Left ventricle myocardium inferior (tissue), 1 donor: ENCODE data around the gene AXIN1. TPM values are rescaled to one million over a fixed set of nuclear protein-coding genes. Genes with fewer than 3 reads are reported as not detected.

Experiments
- DNase-seq: peaks from one replicate; pipeline ENCODE4 v3.0.0-alpha.2; 2020
- H3K27ac ChIP-seq: fragments of 200-600 bp; replicated peaks from 2 replicates; pipeline ENCODE4 v1.8.0; 2021
- H3K27me3 ChIP-seq: fragments of 200-600 bp; 2 replicates; pipeline ENCODE4 v1.8.0; 2021; ENCODE audit warnings: low read depth
- H3K36me3 ChIP-seq: fragments of 200-600 bp; 2 replicates; pipeline ENCODE4 v1.8.0; 2021
- H3K4me1 ChIP-seq: fragments of 200-600 bp; 2 replicates; pipeline ENCODE4 v1.8.0; 2021
- H3K4me3 ChIP-seq: fragments of 200-600 bp; 2 replicates; pipeline ENCODE4 v1.8.0; 2021; ENCODE audit warnings: mild to moderate bottlenecking, moderate library complexity
- H3K9me3 ChIP-seq: fragments of 200-600 bp; replicated peaks from 2 replicates; pipeline ENCODE4 v1.8.0; 2021
- CTCF ChIP-seq: fragments of 200-600 bp; IDR thresholded peaks from 2 replicates; pipeline ENCODE4 v1.8.0; 2021; ENCODE audit warnings: antibody characterized with exemption, mild to moderate bottlenecking, borderline replicate concordance
- intact Hi-C: fragments of 100-400 bp; cut with micrococcal nuclease; formaldehyde crosslinking; loops from one replicate; pipeline ENCODE4 v1.11.0; 2022
- total RNA-seq: library from RNA; stranded (reverse); fragmentation: NEBNext Ultra II Directional; extraction: Animal tissue kit (Norgen Biotek cat#: 25700); gene quantifications from one replicate; pipeline ENCODE4 v1.2.1, GENCODE V29; 2021
- donor health status: DM: no; HTN: yes; CAD: no; lungs with severe emphysema.

Gene AXIN1
- total RNA-seq, 1 donor from 2014 or later, result 12.2 TPM

DNA sequence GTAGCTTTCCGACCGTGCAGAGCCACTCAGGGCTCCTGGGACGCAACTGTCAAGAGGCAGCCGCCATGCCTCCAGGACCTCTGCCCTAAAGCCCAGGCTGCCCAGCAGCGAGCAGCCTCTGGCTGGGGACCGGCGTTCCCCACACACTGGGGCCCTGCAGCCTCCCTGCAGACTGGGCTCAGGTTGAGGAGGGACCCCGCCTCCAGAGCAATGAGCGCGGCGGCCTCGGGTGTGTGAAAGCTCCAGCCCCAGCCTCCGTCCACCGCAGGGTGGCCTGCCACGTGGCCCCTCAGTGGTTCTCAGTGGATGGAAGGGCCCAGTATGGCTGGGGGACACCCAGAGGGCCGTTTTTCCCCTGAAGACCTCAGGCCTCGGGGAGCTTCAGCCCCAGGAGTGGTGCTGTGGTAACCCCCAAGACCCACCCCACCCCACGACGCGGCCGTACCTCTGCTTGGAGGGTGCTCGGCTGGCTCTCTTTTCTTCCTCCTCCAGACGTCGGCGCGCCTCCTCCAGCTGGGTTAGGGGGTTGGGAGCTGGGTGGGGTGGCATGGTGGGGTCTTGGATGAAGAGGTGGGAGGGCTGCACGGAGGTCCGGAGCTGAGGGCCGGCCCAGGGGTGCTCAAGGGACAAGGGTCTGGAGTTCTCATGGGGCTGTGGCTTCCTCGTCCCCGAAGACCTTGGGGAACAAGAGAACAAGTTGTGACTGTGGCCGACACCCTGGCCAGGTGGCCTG is 59.3 kb downstream of the AXIN1 start:
- H3K4me3 ChIP-seq, result no peak overlapping the region
- no peaks in the 10 kb centered on the region for H3K9me3 ChIP-seq
- no peak for DNase-seq
- H3K27ac ChIP-seq, result no peak overlapping the region
- no peaks in the 10 kb centered on the region for H3K27me3 ChIP-seq
- TF ChIP-seq CTCF, result no peak
- H3K4me1 ChIP-seq, result no peaks in the 10 kb centered on the region
- intact Hi-C loops, result no loop called here
- H3K36me3 ChIP-seq, result peaks cover 72% of the 10 kb centered on the region

GRCh38 chr16:291539-291938 is 61.0 kb downstream of the AXIN1 start:
- H3K27ac ChIP-seq, result no peak overlapping the region
- no peak for TF ChIP-seq CTCF
- H3K9me3 ChIP-seq, result no peaks in the 10 kb centered on the region
- no peak overlapping the region for H3K4me3 ChIP-seq
- intact Hi-C loops, result no loop called here
- no peaks in the 10 kb centered on the region for H3K27me3 ChIP-seq
- H3K36me3 ChIP-seq, result peaks cover 68% of the 10 kb centered on the region
- no peaks in the 10 kb centered on the region for H3K4me1 ChIP-seq
- DNase-seq, result no peak

DNA sequence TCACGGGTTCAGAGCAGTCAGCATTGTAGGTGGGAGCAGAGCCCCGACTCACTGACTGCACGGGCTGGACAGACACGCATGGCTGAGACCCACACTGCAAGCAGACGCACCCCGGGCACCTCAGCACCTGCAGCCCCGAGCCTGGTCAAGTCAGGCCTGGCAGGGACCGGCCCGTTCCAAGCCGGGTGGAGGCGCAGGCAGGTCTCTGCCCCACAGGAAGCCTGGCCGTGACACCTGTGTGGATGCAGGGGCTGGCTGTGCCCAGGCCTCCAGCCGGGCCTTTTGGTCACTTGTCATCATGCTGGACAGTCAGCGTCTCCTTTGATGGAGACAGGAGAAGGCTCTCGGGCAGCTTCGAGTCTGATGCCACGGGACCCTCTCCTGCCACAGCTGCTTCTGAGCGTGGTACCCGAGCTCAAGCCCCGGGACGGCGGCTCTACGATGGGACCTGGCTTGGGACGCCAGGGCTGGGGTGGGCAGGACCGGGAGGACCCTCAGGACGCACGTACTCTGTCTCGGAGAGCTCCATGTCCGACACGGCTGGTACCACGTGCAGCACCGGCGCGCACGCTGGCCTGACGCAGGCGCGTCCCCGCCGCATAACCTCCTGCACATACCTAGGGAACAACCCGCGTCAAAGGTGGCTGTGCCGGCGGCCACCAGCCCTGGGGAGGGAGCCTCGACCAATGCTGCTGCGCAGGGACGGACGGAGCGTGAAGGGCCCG is 61.7 kb downstream of the AXIN1 start:
- no peak for DNase-seq
- peaks cover 67% of the 10 kb centered on the region for H3K36me3 ChIP-seq
- no peak for TF ChIP-seq CTCF
- H3K4me1 ChIP-seq, result no peaks in the 10 kb centered on the region
- intact Hi-C loops, result no loop called here
- H3K27ac ChIP-seq, result no peak overlapping the region
- H3K9me3 ChIP-seq, result no peaks in the 10 kb centered on the region
- no peak overlapping the region for H3K4me3 ChIP-seq
- H3K27me3 ChIP-seq, result no peaks in the 10 kb centered on the region

- H3K9me3 ChIP-seq, result no peaks in the 10 kb centered on the region
- intact Hi-C loops, result no loop called here
- no peak for DNase-seq
- peaks cover 67% of the 10 kb centered on the region for H3K36me3 ChIP-seq
- no peak for TF ChIP-seq CTCF
- H3K4me3 ChIP-seq, result no peak overlapping the region
- no peaks in the 10 kb centered on the region for H3K27me3 ChIP-seq
- no peak overlapping the region for H3K27ac ChIP-seq
- no peaks in the 10 kb centered on the region for H3K4me1 ChIP-seq
Measured at GRCh38 chr16:290015-290680, 62.4 kb downstream of the AXIN1 start.

DNA sequence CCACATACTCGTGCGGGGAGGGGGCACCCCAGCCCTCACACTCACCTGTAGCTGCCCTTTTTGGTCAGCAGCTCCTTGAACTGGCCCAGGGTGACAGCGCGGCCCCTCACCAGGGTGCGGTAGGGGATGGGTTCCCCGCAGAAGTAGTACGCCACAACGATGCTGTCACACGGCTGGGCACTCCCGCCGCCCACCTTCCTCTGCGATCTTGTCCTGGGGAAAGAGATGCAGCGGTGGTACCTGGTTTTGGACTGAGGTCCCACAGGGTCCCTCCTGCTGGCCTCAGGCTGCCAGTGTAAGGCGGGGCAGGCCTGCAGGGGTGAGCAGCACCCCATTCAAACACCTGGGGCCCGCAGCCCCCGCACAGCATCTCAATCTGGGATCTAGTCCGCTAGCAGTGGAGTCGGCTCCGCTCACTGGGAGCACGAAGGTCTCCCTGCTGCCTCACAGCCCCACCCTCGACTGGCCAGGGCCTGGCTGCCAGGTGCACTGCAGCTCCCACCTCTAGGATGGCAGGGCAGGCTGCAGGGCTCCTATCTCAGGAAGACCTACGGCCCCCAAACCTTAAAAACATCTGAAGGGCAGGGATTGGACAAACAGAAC is 63.0 kb downstream of the AXIN1 start:
- Histone ChIP-seq H3K27ac (no peak overlapping the region), H3K4me1 (no peaks in the 10 kb centered on the region), H3K4me3 (no peak overlapping the region), H3K27me3 (no peaks in the 10 kb centered on the region), H3K9me3 (no peaks in the 10 kb centered on the region), H3K36me3 (peaks cover 67% of the 10 kb centered on the region)
- TF ChIP-seq CTCF, result no peak
- no peak for DNase-seq
- intact Hi-C loops, result no loop called here
